Hematopoietic multipotent progenitor cell treated with erythropoietin and hydrocortisone succinate and interleukin-3 and kit ligand, for 17 days (in vitro differentiated cells): ENCODE data around the gene TBX10.
"Not testable (repeated sequence)": the region's sequence is repeated elsewhere in the genome, so short reads cannot be mapped to it uniquely, and the experiment has no call there.

Experiments
- DNase-seq: peaks from one replicate; pipeline ENCODE4 v3.0.0-alpha.2; 2015; ENCODE audit warnings: low spot score

The TBX10 gene

GRCh38 chr11:67645521-67646461 lies 6.2 kb upstream of the TBX10 start:
- no peak for DNase-seq

DNA sequence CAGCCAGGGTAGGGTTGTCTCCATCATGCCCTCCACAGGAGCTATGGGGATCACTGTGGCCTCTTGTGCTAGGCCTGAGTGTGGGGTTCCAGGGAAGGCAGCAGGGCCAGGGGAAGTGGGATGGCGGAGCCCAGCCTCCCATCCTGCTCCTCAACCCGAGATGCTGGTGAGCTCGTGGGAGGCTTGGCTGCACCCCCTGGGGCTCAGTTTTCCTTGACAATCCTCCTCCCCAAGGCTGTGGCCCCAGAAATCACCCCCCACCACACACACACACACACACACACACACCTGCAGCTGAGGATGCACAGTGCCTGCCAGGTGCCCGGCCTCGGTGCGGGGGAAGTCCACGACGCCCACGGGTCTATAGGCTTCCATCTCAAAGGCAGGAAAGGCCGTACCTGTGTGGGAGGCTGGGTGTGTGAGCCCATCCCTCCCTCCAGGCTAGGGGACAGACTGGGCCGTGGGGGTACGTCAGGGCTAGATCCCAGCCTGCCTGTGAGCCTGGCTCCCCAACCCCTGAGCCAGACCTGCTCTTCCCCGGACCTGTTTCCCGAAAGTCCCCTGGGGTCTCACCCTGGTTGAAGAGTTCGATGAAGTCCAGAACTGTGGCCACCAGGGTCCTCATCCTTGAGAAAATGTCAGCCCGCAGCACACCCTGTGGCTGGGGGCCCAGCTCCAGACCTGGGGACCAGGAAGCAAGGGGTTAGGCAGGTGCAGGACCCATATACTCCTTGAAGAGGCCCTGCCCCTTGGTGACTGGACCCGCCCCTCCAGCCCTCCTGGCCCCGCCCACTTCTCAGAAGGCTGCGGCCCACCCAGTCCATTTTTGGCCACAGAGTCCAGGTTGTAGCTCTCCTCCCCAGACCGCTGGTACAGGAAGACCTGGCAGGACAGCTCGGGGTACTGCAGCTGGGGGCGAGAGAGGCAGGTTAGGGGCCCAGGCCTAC lies 5.2 kb upstream of the TBX10 start:
- no peak for DNase-seq

DNA sequence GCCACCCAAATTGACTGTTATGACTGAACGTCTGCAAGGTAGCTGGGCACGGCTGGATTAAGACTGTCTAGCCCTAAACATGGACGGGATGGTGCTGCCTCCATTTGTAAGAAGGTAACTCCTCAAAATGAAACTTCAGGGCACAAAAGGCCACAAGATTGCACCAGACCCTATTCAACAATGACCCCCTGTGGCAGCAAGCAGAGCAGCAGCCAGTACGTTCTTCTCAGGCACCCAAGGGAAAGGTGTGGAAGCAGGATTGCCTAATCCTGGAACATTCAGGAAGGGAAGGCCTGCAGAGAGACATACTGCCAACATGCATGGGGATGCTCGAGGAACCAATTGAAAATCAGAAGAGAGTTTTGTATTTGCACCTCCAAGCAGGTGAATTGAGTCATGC lies 4.5 kb upstream of the TBX10 start:
- DNase-seq, result no peak

DNA sequence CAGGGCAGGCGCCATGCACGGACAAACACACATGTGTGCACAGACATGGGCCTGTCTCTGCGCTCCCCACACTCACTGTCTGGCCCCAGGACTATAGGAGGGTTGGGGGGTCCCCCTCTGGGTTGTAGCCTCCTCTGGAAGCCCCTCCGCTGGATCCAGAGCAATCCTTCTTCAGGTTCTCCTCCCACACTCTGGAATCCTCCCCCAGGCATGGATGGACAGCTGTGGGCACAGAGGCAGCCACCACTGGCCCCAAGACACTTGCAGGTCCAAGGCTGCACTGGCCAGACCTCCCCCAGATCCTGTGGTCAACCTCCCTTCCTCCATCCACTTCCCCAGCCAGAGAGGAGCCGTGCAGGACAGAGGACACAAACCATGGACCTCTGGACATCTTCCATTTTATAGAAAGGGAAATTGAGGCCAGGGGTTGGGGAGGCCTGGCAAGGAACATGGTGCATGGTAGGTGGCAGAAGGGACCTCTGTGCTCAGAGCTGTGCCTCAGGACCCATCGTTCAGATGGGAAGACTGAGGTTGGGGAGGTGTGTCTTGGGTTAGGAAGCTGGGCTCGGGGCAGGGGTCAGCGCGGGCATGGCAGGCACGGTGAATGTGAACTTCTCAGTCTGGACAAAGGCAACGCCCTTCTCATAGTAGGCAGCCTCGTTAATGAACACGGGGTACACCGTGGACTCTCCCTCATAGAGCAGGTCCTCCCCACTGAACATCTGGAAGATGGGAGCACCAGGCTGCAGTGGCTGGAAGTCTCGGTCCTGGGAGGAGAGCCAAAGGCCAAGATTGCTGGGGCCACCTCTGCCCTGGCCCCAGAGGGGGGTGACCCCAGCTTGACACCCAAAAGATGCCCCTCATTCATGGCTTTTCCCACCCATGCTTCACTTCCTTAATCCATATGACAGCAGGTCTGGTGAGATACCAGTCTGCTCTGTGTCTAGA lies 2.9 kb upstream of the TBX10 start:
- DNase-seq, result no peak

- no peak for DNase-seq
These were observed 2.0 kb upstream of the TBX10 start for GRCh38 chr11:67641338-67642172.

- no peak for DNase-seq
These were observed 1.3 kb upstream of the TBX10 start for GRCh38 chr11:67640758-67641337.

- DNase-seq, result no peak
These were observed 626 bp upstream of the TBX10 start for GRCh38 chr11:67640021-67640757.

- no peak for DNase-seq
These were observed 777 bp downstream of the TBX10 start for GRCh38 chr11:67638535-67639437.

DNA sequence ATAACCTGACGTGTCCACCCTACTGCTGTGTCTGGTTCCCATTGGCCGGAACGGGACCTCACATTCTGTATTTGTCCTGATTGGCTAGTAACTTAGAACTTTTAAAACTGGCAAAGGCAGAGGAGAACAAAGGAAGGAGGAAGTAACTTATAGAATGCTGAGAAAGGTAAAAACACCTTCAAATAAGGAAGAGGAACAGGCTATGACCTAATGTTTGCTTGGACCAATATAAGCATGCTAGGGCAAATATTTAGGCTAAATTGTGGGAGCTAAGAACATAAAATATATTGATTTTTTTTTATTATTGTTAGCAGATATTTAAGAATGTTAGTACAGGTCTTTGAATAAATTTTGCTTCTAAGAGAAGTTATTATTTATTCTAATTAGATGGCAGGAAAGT lies 2.1 kb downstream of the TBX10 start:
- DNase-seq, result not testable (repeated sequence)

DNA sequence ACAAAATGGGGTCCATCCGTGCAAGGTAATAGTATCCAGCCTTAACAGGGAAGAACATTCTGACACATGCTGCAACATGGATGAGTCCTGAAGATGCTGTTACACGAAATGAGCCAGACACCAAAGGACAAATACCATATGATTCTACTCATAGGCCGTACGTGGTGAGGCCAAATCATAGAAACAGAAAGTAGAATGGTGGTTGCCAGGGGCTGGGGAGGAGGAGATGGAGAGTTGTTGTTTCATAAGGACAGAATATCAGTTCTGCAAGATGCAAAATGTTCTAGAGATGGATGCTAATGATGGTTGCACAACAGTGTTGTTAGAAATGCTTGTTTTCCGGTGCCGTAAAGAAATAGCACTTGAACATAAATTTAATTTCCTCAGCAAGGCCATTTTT lies 2.6 kb downstream of the TBX10 start:
- no peak for DNase-seq

DNA sequence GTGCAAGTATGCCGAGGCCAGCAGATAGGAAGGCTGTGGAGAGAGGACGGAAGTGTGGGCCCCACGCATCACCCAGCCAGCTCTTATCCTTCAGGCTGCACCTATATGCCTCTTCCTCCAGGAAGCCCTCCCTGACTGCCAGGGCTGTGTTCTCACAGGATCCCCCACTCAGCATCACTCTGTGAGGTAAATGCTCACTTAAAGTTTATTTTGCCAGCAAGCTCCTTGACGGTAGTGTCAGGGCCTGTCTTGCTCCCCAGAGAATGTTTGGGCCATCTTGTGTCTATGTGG lies 4.4 kb downstream of the TBX10 start:
- no peak for DNase-seq

- no peak for DNase-seq
These were observed 5.0 kb downstream of the TBX10 start for GRCh38 chr11:67634366-67635230.

GRCh38 chr11:67633758-67634365 lies 5.7 kb downstream of the TBX10 start:
- no peak for DNase-seq

DNA sequence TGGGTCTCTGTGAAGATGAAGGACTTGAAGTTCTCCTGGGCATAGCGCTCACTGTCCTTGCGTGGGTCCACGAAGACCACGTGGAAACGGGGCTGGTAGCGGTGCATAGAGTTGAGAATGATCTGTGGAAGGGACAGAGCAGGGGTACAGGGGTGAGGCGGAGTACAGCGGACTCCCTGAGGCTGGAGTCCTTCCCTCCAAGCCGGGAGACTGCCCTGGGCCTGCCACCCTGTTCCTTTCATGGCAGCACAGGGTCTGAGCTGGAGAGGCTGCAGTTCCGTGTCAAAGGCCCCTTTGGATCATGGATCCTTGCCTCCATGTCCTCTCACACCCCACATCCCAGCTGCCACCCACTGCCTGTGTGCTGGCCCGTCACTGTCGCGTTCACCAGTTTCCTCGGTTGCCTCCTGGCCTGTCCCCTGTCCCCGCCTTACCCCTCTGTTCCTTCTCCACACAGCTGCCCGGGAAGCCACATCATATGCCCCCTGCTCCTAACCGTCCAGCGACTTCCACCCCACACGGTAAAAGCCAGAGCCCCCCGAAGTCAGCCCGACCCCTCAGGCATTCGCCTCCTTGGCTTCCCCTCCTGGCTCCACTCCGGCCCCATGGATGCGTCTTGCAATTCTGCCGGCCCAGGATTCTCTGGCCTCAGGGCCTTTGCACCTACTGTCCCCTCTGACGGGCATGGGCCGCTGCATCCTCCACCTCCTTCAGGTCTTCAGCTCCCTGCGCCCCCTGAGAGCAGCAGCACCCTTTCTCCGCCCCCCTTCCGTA lies 6.4 kb downstream of the TBX10 start:
- no peak for DNase-seq

- DNase-seq, result no peak
These were observed 7.2 kb downstream of the TBX10 start for GRCh38 chr11:67632175-67632981.

GRCh38 chr11:67631853-67632174 lies 7.7 kb downstream of the TBX10 start:
- DNase-seq, result no peak
